GM23248 (cell line): ENCODE measurements around the gene ABLIM2. TPM values are rescaled to one million over a fixed set of nuclear protein-coding genes. Genes with fewer than 3 reads are reported as not detected.

ENCODE experiments used
- DNase-seq: peaks from one replicate; pipeline ENCODE4 v3.0.0-alpha.2; 2015
- H2AFZ ChIP-seq: fragments of 200-600 bp; sonication (generic); 2 replicates; pipeline ENCODE4 v1.6.1; 2016; ENCODE audit warnings: antibody characterized with exemption
- H3F3A ChIP-seq: fragments of 200-600 bp; sonication (generic); 2 replicates; pipeline ENCODE4 v1.6.1; 2016; ENCODE audit warnings: mild to moderate bottlenecking, antibody characterized with exemption, mixed run types; ENCODE audit not compliant: insufficient read depth
- H3K27ac ChIP-seq: fragments of 200-600 bp; sonication (generic); 2 replicates; pipeline ENCODE4 v1.5.1; 2016; ENCODE audit warnings: mild to moderate bottlenecking
- H3K27me3 ChIP-seq: fragments of 200-600 bp; sonication (generic); replicated peaks from 2 replicates; pipeline ENCODE4 v1.6.1; 2016; ENCODE audit warnings: mild to moderate bottlenecking; ENCODE audit not compliant: insufficient read depth
- H3K36me3 ChIP-seq: fragments of 200-600 bp; sonication (generic); 2 replicates; pipeline ENCODE4 v1.6.1; 2016; ENCODE audit warnings: low read depth, mild to moderate bottlenecking
- H3K4me1 ChIP-seq: fragments of 200-600 bp; sonication (generic); 2 replicates; pipeline ENCODE4 v1.6.1; 2016; ENCODE audit warnings: mild to moderate bottlenecking; ENCODE audit not compliant: insufficient read depth
- H3K4me2 ChIP-seq: fragments of 200-600 bp; sonication (generic); one replicate; pipeline ENCODE4 v1.6.1; 2016; ENCODE audit warnings: mild to moderate bottlenecking; ENCODE audit not compliant: unreplicated experiment
- H3K4me3 ChIP-seq: fragments of 200-600 bp; sonication (generic); 2 replicates; pipeline ENCODE4 v1.5.1; 2016; ENCODE audit warnings: mild to moderate bottlenecking
- H3K79me2 ChIP-seq: fragments of 200-600 bp; sonication (generic); 2 replicates; pipeline ENCODE4 v1.6.1; 2016; ENCODE audit warnings: mild to moderate bottlenecking; ENCODE audit not compliant: insufficient read depth
- H3K9ac ChIP-seq: fragments of 200-600 bp; sonication (generic); 2 replicates; pipeline ENCODE4 v1.6.1; 2016; ENCODE audit warnings: mild to moderate bottlenecking
- H3K9me2 ChIP-seq: fragments of 200-600 bp; sonication (generic); 2 replicates; pipeline ENCODE4 v1.6.1; 2016; ENCODE audit warnings: mixed run types, mild to moderate bottlenecking, moderate library complexity; ENCODE audit not compliant: insufficient read depth
- H3K9me3 ChIP-seq: fragments of 200-600 bp; sonication (generic); one replicate; pipeline ENCODE4 v1.6.1; 2017; ENCODE audit warnings: low read depth
- H4K20me1 ChIP-seq: fragments of 200-600 bp; sonication (generic); 2 replicates; pipeline ENCODE4 v1.6.0; 2016; ENCODE audit not compliant: insufficient read depth
- EZH2 ChIP-seq: fragments of 200-600 bp; sonication (generic); IDR thresholded peaks from 2 replicates; pipeline ENCODE4 v1.6.1; 2018; ENCODE audit warnings: antibody characterized with exemption, mild to moderate bottlenecking; ENCODE audit not compliant: insufficient read depth, poor library complexity, severe bottlenecking
- EZH2phosphoT487 ChIP-seq: fragments of 200-600 bp; sonication (generic); IDR thresholded peaks from 2 replicates; pipeline ENCODE4 v1.6.1; 2018; ENCODE audit warnings: antibody characterized with exemption, moderate library complexity, mild to moderate bottlenecking, low read depth; ENCODE audit not compliant: insufficient read depth
- WGBS, 2 experiments: methylation state at CpG; one replicate each; pipeline ENCODE4 v1.1.6; 2015 to 2017; ENCODE audit warnings: low lambda C conversion rate in 2 of 2, low coverage in 1 of 2; ENCODE audit errors: missing lambda C conversion rate in 2 of 2; 5-methylcytosine and 5-hydroxymethylcytosine counted together
- in situ Hi-C: fragments of 300-500 bp; cut with MboI; formaldehyde crosslinking; loops from 2 replicates; pipeline ENCODE4 v1.15.0; 2020
- polyA plus RNA-seq: library from polyadenylated mRNA; unstranded; fragments of >200 nt; fragmentation: Nextera tagmentation; extraction: Ambion mirVana; gene quantifications from 2 replicates; pipeline ENCODE4 v1.2.1, GENCODE V29; 2016
- total RNA-seq: library from RNA; depleted of rRNA; stranded (reverse); fragments of >200 nt; shearing (Covaris generic); gene quantifications from 2 replicates; pipeline ENCODE4 v1.2.3, GENCODE V29; 2014

ABLIM2 gene
- total and polyA plus RNA-seq, 2 experiments from 2014 or later: not detected

DNA sequence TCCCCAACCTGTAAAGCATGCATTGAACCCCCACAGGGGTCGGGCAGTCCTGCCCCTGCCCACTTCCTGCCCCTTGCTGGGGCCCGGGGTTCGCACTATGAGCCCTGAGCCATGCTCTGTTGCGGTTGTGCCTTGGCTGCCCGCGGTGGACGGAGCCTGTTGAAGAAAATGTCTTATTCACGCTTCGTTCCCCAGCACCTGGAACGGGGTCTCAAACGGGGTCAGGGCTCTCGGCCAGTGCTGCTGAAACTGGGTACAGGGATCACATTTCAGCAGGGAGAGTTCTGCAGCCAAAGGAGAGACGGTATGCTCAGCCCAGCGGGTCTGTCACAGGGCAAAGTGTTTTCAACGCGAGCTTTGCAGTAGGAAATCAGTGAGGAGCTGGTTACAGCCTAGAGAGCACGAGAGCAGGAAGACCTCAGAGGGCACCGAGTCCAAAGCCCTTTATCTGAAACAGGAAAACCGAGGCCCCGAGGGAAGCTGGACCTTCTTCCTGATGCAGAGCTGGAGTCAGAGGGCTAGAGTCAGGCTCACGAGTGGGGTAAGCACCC is 172.6 kb downstream of the ABLIM2 start:
- H2AFZ ChIP-seq: no peak overlapping the region
- no peak overlapping the region for H3K9ac ChIP-seq
- no peak overlapping the region for H3K27ac ChIP-seq
- H3K4me2 ChIP-seq: no peak overlapping the region
- no peaks in the 10 kb centered on the region for H3K36me3 ChIP-seq
- peaks cover 14% of the 10 kb centered on the region for H3K4me1 ChIP-seq
- no peak for TF ChIP-seq EZH2phosphoT487
- TF ChIP-seq EZH2: no peak
- H3K9me2 ChIP-seq: no peaks in the 10 kb centered on the region
- H4K20me1 ChIP-seq: no peaks in the 10 kb centered on the region
- H3F3A ChIP-seq: no peaks in the 10 kb centered on the region; the same call in 1 of the 2 replicates
- no peak overlapping the region for H3K4me3 ChIP-seq
- DNase-seq: no peak
- WGBS, 2 experiments: 71 to 73% methylated on average over 21 of the region's 21 CpGs
- H3K27me3 ChIP-seq: no peaks in the 10 kb centered on the region
- 0 out of 2 replicates have a peak, but pooled peaks cover 5% of the 10 kb centered on the region for H3K79me2 ChIP-seq
- in situ Hi-C loops: loop anchor here (10.0 kb wide), 1 partner anchor 181 kb away; no protein-coding TSS in a partner anchor
- H3K9me3 ChIP-seq: no peaks in the 10 kb centered on the region

DNA sequence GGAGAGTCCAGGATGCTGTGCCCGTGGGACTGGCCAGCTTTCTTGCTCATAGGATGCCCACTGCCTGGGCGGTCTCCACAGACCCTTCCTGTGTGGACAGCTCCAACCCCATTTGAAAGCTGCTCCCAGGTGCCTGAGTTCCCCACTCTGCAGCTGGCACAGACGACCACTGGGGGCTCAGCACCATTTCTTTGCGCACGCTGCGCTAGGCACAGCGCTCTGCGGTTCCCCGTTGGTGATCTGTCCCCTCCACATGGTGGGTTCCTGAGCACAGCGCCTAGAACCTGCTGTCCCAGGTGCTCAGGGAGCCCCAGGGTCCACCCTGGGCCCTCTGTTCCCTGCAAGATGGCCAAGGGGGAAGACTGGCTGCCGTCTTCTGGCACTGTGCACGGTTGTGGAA is 173.5 kb downstream of the ABLIM2 start:
- Histone ChIP-seq H3K9ac (no peak overlapping the region), H3K27me3 (no peaks in the 10 kb centered on the region), H3K4me2 (no peak overlapping the region), H3K79me2 (0 out of 2 replicates have a peak, but pooled peaks cover 5% of the 10 kb centered on the region), H3K27ac (no peak overlapping the region), H4K20me1 (no peaks in the 10 kb centered on the region), H2AFZ (no peak overlapping the region), H3K4me3 (no peak overlapping the region), H3K36me3 (no peaks in the 10 kb centered on the region), H3K9me3 (no peaks in the 10 kb centered on the region), H3K9me2 (no peaks in the 10 kb centered on the region), H3F3A (no peaks in the 10 kb centered on the region; the same call in 1 of the 2 replicates), H3K4me1 (peaks cover 14% of the 10 kb centered on the region)
- TF ChIP-seq EZH2 (no peak), EZH2phosphoT487 (no peak)
- WGBS, 2 experiments: 82 to 90% methylated on average over 12 of the region's 12 CpGs
- no peak for DNase-seq
- in situ Hi-C loops: loop anchor here (10.0 kb wide), 1 partner anchor 180 kb away; no protein-coding TSS in a partner anchor

DNA sequence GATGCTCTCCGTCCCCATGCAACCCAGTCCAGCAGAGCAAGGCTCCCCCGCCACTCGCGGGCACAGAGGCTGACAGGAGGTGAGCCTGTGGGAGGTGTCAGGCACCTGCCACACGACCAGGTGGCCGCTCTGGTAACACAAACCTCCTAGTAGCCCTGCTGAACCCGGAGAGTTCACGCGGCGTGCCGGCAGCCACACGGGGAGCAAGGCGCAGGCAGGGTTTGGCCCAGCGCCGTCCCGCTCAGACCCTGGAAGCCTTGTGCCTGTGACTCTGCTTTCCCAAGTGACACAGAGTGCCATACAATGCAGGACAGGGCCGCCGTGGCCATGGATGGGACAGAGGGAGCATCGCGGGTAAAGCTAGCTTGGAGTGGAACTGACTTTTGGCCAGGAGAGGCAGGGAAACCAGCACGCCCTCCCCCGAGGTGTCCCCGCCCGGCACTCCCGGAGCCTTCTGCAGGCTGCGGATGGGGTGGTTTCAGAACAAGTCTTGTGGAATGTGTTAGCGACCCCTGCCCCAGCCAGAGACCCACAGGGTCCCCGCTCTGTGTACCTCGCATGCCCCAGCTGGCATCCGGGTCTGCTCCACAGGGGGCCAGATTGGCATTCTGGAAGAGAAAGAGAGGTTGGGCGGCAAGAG is 174.2 kb downstream of the ABLIM2 start:
- DNase-seq: no peak
- no peaks in the 10 kb centered on the region for H3K9me2 ChIP-seq
- no peak overlapping the region for H2AFZ ChIP-seq
- no peaks in the 10 kb centered on the region for H3K36me3 ChIP-seq
- no peaks in the 10 kb centered on the region for H3K9me3 ChIP-seq
- no peak overlapping the region for H3K27ac ChIP-seq
- H3F3A ChIP-seq: peaks cover 7% of the 10 kb centered on the region; the same call in 1 of the 2 replicates
- H3K4me2 ChIP-seq: no peak overlapping the region
- no peak for TF ChIP-seq EZH2phosphoT487
- TF ChIP-seq EZH2: no peak
- H4K20me1 ChIP-seq: no peaks in the 10 kb centered on the region
- H3K27me3 ChIP-seq: no peaks in the 10 kb centered on the region
- H3K9ac ChIP-seq: no peak overlapping the region
- 0 out of 2 replicates have a peak, but pooled peaks cover 5% of the 10 kb centered on the region for H3K79me2 ChIP-seq
- in situ Hi-C loops: loop anchor here (10.0 kb wide), 1 partner anchor 180 kb away; no protein-coding TSS in a partner anchor
- H3K4me3 ChIP-seq: no peak overlapping the region
- peaks cover 20% of the 10 kb centered on the region for H3K4me1 ChIP-seq
- WGBS, 2 experiments: 78 to 83% methylated on average over 31 of the region's 31 CpGs

DNA sequence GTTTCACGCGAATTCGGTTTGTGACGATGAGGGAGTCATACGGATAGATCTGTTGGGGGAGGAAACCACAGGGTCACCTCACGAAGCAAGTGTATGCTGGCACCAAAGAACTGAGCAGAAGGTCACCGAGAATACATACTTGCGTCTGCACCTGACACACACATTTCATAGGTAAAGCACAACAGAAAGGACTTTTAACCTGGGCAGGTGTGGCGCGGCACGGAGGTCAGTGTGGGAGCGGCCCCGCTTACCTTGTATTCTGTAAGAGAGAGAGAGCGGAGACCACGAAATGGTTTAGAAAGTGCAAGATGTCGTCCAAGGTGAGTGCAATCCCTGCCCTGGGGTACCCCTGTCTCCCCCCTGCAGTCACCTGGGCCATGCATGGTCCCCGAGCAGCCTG is 175.3 kb downstream of the ABLIM2 start:
- H3F3A ChIP-seq: peaks cover 7% of the 10 kb centered on the region; the same call in 1 of the 2 replicates
- DNase-seq: no peak
- in situ Hi-C loops: loop anchor here (10.0 kb wide), 1 partner anchor 178 kb away; no protein-coding TSS in a partner anchor
- no peak for TF ChIP-seq EZH2phosphoT487
- no peak for TF ChIP-seq EZH2
- peaks cover 26% of the 10 kb centered on the region for H3K4me1 ChIP-seq
- no peaks in the 10 kb centered on the region for H3K27me3 ChIP-seq
- no peak overlapping the region for H3K4me3 ChIP-seq
- no peaks in the 10 kb centered on the region for H3K36me3 ChIP-seq
- H3K9me2 ChIP-seq: no peaks in the 10 kb centered on the region
- 87 to 94% methylated on average over 17 of the region's 17 CpGs for WGBS, 2 experiments
- H3K27ac ChIP-seq: no peak overlapping the region
- H3K79me2 ChIP-seq: 0 out of 2 replicates have a peak, but pooled peaks cover 5% of the 10 kb centered on the region
- H3K4me2 ChIP-seq: no peak overlapping the region
- H2AFZ ChIP-seq: no peak overlapping the region
- no peaks in the 10 kb centered on the region for H4K20me1 ChIP-seq
- H3K9me3 ChIP-seq: no peaks in the 10 kb centered on the region
- no peak overlapping the region for H3K9ac ChIP-seq
